ENCODE results near the gene KDM8.

DNA sequence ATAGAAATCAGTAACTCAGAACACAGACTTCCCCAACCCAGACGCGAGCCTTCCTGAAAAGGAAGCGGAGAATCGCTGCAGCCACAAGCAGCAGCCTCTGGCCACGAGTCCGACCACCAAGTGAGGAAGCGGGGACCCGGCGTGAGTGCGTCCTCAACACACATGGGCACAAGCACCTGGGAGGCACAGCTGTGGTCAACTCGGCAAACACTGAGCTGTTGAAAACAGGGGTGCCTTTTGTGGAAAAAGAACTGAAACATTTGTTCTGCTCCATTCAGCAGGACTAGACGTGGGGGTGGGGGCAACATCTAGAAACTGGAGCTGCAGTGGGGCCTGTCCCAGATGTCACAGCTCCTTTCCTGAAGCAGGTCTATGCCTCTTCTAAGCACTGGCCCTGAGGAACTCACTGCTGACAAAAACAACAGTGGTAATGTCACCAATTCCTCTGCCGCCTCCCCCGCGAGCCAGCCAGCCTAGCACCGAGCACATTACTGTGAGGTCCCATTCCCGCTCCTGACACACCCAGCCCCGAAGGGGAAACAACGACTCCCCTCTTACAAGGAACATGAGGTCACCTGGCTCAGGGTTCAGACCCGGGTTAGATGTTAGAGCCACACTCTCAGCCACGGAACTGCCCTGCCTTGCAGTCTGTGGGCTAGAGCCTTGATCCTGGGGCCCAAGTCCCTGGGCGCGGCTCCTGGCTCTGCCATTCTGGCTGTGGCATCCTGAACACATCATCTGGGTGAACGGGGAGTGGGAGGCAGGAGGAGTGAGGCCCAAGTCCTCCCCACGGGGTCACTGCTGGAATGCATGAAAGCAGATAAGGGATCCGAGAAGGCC, 29.0 kb downstream of the KDM8 start:
- no peak for TF ChIP-seq POLR2A (IDR thresholded peaks at IDR 0.05; ENCODE audit: low read depth, low read length)
- TF ChIP-seq POLR2AphosphoS5 (IDR thresholded peaks at IDR 0.05; ENCODE audit: low read depth, low read length), result no peak
- no peak for TF ChIP-seq TAF1 (IDR thresholded peaks at IDR 0.05; ENCODE audit: low read depth, low read length)
- peak; percentile 72 for TF ChIP-seq SPI1 (IDR thresholded peaks at IDR 0.05; ENCODE audit: low read depth, low read length)
- TF ChIP-seq POU2F2 (IDR thresholded peaks at IDR 0.05; ENCODE audit: low read depth, low read length), result no peak
